G401.6 (cell line): ENCODE measurements around the gene IQCB1.
"Not testable (repeated sequence)": the region's sequence is repeated elsewhere in the genome, so short reads cannot be mapped to it uniquely, and the experiment has no call there.

Source experiments
- FAIRE-seq: peaks from 2 replicates; lab custom pipeline; 2012; peaks lifted over from hg19 to GRCh38; lab: Jason Lieb, UNC

IQCB1 gene

DNA sequence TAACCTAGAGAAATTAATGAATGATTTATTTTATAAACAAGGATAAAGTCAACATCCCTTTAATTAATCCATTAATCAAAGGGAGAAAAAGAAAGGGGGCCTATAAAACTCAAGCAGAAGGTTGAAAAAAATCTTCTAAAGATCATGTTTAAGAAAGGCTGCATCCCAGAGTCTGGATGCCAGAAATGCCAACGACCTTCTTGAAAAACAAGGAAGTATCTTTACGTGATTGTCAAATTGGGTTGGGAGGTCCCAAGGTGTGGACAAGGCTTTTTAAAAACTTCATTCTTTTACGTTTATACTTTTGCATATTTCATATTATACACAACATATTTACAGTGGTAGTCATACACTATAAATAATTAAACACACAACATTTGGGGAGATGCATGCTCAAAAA is 86.9 kb downstream of the IQCB1 start:
- no peak for FAIRE-seq

DNA sequence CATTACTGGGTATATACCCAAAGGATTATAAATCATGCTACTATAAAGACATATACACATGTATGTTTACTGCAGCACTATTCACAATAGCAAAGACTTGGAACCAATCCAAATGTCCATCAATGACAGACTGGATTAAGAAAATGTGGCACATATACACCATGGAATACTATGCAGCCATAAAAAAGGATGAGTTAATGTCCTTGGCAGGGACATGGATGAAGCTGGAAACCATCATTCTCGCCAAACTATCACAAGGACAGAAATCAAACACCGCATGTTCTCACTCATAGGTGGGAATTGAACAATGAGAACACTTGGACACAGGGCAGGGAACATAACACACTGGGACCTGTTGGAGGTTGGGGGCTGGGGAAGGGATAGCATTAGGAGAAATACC is 91.8 kb downstream of the IQCB1 start:
- not testable (repeated sequence) for FAIRE-seq

DNA sequence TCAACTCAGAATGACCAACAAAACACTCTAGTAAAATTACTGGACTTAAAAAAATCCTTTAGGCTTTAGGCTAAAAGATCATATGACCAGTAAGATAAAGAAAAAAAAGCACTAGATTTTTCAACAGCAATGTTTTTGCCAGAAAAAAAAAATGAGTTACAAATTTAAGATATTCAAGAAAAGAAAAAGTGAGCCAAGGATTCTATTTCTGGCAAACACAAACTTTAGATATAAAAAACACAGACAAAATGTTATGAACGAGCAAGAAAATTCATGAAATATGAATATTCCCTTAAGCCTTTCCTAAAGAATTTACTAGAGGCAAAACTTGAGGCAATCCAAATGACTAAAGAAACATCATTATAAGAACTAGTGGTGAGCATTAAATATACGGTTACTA is 94.0 kb downstream of the IQCB1 start:
- FAIRE-seq: peak; percentile 49

DNA sequence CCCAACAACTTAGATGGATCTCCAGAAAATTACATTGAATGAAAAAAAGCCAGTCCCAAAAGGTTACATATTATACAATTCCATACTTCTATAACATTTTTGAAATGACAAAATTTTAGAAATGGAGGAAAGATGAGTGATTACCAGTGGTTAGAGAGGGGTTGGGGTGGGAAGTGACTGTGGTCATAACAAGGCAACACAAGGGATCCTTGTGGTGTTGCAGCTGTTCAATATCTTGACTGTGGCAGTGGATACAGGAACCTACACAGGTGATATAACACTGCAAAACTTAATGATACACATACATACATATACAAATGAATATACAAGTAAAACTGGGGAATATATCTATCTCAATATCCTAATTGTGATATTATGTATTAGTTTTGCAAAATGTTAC is 95.0 kb downstream of the IQCB1 start:
- FAIRE-seq: no peak

DNA sequence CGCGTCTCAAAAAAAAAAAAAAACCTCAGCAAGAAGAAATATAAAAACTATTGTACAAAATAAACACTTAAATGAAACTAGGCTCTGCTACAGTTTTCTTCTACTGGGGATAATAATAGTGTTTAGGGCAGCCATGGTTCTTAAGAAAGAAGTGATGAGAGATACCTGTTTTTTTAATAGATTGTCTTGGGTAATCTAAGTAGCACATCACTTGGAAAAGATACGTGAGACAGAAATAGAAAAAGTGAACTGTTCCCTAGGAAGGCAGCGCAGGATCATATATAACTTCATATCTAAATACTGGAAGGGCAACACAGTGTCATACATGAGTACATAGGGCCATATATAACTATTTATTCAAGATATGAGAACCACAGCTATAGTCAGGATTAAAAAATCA is 97.2 kb downstream of the IQCB1 start:
- FAIRE-seq: no peak

DNA sequence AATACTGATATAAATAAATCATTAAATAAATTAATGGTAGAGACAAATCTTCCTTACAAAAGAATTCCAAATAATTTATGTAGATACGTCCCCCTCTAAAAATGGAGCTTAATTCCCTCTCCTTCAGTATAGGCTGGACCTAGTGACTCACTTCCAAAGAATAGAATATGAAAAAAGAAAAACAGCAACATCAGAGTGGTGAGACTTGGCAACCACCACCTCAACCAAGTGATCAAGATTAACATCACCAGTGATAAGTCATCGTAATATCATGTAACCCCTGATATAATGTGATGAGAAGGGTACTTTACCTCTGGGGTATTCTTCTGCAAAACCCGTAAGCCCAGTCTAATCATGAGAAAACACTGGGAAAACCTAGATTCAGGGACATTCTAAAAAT is 98.7 kb downstream of the IQCB1 start:
- FAIRE-seq: no peak

DNA sequence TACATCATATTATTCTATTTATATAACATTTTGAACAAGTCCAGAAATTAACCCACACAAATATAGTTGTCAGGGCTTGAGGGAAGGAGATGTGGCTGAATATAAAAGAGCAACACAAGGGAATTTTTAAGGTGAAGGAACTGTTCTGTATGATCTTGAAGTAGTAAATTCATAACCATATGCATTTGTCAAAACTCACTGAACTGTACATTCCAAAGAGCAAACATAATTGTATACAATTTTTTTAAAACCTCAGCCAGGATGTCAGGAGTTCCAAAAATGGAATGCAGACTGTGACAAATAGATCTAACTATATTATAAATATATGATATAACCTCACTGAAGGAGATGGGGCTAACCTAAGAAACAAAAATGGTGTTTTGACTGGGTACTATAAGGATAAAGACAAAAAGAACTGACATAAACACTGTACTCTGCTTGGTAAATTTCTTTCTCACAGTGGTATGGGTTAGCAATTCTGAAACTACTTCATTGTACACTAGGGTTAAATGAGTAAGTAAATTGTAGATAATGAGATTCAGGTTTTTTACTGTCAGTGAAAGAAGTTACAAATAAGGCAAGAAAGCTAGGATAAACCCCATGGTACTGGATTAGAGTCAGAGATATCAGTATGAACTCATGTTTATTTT is 99.7 kb downstream of the IQCB1 start:
- no peak for FAIRE-seq

DNA sequence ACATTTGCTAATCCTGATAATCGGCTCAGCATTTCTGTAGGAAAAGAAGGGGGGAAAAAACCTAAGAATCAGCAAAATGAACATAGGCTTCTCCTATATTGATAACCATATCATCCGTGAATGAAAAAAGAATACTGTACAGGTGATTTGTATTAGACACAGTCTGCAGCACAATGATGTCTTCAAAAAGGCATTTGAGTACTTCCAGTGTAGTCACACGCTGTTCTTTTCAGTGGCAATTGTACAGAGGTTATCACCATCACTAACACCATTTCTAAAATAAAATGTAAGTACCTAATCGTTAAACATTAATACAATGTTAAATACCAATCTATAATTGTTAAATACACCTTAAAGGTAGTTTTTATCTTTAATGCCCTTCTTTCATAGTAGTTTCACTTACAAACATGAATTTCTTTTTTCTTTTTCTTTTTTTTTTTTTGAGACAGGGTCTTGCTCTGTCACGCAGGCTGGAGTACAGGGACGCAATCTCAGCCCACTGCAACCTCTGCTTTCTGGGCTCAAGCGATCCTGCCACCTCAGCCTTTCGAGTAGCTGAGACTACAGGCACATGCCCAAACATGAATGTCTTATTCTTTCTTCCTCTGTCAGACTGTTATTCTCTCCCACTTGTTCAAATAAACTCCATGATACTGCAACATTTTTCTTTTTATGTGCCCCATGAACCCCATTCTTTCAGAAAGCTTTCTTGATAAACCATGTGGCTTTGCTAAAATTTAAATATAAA is 103.7 kb downstream of the IQCB1 start:
- FAIRE-seq: peak; percentile 33

DNA sequence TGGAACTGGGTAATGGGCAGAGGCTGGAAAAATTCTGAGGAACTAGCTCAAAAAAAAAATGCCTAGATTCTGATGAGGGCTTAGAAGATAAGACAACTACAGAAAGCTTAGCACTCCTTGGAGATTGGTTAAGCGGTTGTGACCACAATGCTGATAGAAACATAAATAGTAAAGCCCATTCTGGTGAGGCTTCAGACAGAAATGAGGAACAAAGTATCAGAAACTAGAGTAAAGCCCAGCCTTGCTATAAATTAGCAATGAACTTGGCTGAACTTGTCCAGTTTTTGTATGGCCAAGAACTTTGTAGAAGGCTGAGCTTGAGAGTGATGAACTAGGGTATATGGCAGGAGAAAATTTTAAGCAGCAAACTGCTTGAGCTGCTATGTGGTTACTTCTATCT is 110.7 kb downstream of the IQCB1 start:
- FAIRE-seq: no peak

DNA sequence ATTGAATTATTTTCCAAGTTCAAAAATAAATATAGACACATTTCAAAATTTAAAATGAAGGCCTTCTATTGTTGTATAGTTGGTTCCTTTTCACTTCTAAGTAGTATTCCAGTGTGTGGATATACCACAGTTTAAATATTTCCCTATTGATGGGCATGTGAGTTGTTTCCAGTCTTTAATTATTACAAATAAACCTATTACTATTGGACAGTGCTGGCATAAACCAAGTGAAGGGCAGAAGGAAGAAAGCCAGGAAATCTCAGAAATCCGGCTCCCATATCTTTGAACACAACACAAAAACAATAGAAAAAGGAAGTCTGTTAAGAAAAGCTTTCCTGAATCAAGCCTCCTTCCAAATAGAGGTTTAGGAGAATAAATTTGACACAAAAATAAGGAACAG is 111.4 kb downstream of the IQCB1 start:
- no peak for FAIRE-seq

DNA sequence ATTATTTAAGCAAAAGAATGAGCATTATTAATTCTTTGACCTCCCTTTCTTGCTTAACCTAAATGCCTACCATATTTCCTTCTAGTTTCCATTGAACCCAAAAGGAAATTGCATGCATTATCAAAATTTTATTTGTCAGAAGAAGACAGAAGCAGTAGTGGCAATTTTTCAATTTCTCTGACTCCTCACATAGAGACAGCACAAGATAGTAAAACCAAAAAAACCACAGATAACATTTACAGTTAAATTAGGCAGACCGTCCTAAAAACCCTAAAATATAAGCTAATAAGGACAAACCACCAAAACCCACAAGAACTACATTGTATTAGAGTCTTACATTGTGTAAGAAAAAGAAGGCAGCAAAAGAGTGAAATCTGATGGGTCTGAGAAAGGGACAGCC is 112.4 kb downstream of the IQCB1 start:
- no peak for FAIRE-seq

DNA sequence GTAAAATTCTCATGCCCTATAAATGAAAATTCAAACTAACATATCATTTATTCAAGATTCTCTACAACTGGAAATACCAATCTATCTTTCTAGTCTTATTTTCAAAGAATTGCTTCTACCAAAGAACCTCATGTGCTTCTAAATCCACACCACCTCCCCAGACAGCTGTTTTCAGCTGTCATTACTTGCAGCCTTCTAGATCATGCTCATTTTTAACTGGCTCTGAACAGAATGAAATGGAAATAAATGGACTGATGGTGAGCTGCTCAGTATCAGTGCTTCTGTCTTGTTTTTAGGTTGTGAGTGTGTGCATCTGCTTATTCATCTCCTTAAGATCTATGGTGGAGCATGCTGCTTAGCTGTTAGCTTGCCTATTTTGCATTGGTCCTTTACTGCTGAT is 114.7 kb downstream of the IQCB1 start:
- FAIRE-seq: no peak
